SK-MEL-5 (cell line): ENCODE results near the gene CR2. TPM values are rescaled to one million over a fixed set of nuclear protein-coding genes. Genes with fewer than 3 reads are reported as not detected.
"Not testable (repeated sequence)": the region's sequence is repeated elsewhere in the genome, so short reads cannot be mapped to it uniquely, and the experiment has no call there.

Source experiments
- DNase-seq: peaks from one replicate; pipeline ENCODE4 v3.0.0-alpha.2; 2016; ENCODE audit warnings: low read depth, low spot score
- in situ Hi-C: cut with HindIII; loops from 2 replicates; pipeline ENCODE4 v1.10.0; 2016; ENCODE audit warnings: low sequenced_read_pairs, high pct_unique_total_duplicates, low pct_unique_long_range_greater_than_20kb
- total RNA-seq: library from RNA; depleted of rRNA; stranded (reverse); fragments of >200 nt; shearing (Covaris generic); gene quantifications from 2 replicates; pipeline ENCODE4 v1.2.3, GENCODE V29; 2014

The CR2 gene
- total RNA-seq, 1 experiment from 2014 or later: not detected

DNA sequence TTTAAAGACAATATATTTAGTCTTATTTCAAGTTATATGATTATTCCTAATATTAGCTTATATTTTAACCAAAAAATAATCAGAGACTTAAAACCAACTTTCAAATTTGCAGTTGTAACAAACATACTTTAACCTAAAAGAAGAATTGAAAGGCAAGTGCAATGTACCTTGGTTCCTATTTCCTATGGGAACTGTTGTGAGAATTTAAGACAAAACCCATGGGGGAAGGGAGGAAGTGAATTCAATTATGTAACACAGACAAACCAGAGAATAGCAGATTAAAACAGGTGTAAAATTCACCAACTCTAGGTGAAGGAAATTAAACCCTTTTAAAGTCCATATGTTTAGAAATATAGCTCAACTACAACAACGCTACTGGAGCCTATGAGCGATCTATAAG is 22.6 kb upstream of the CR2 start:
- DNase-seq: no peak
- in situ Hi-C loops: no loop called here

DNA sequence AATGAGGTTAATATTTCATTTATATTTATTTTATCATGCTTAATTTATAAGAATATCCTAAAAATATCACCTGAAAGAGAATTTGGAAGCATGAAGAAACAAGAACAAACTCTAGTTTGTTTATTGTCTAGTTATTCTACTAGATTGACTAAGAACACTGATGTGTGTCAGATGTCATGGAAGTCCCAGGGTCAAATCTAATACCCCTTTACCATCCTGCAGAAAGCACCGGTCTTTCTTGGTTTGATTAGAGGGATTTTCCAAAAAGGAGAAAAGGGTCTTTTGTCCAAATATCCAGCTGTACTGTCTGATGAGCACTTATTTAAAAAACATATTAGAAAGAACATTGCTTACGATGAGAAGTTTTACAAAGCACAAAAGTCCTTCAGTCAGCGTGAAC is 20.7 kb upstream of the CR2 start:
- in situ Hi-C loops: no loop called here
- no peak for DNase-seq

DNA sequence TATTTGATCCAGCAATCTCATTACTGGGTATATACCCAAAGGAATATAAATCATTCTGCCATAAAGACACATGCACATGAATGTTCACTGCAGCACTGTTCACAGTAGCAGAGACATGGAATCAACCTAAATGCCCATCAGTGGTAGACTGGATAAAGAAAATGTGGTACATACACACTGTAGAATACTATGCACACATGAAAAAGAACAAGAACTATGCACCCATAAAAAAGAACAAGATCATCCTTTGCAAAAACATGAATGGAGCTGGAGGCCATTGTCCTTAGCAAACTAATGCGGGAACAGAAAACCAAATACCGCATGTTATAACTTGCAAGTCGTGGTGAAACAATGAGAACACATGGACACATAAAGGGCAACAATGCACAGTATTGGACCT is 17.4 kb upstream of the CR2 start:
- in situ Hi-C loops, DNase-seq: not testable (repeated sequence)

DNA sequence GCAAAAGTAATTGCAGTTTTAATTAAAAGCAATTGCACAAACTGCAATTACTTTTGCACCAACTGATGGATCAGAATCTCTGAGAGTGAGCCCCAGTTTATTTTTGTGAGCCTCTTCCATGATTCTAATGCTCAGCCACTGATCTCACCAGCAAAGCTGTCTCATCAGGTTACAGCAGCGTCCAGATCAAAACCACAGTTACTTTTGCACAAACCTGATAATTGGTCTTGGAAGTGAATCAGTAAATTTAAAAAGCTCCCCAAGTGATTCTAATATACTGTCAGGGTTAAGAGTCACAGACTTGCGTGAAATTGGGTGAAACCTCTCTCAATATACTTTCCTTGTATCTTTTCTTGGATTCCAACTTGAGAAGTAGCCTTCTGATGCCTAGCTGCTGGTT is 13.5 kb upstream of the CR2 start:
- in situ Hi-C loops: no loop called here
- DNase-seq: no peak

DNA sequence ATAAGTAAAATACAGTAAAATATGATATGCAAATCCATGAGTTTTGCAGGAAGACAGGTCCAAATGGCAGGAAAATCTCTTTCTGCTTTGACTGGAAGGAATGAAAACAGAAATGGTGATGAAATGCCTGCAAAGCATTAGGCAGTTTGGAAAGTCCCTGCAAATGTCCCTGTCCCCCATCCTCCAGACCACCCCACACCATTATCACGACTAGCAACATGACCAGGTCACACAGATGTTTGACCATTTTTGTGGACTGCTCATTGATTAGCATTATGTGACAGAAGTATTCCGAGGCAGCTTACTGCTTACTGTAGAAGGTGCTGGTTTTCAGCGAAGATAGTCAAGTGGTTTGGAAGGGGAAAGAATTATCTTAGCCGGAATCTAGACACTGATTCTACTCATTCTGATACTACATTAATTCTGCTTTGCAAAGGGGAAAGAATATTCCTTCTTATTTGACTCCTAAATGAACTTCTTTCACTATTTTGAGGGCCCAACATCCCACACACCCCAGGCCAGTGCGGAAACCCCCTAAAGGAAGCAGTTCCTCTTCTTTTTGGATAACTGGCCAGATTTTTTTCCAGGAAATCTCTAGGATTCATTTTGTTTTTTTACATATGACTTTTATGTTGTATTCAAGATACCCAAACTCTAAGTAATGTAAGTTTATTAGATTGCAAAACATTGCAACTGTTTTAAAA is 9.5 kb upstream of the CR2 start:
- in situ Hi-C loops: no loop called here

DNA sequence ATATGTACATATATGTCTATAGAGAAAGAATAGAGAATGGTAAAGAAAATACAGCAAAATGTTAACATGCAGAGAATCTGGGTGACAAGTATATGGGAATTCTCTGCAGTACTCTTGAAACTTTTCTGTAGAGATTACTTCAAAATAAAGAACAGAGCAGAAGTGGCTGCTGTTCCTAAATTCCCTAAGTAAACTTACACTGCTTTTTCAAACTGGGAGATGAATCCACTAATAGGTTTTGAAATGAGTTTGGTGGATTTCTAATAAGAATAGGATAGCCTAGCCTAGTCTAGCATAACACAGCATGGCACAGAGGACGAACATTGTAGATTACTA is 450 bp upstream of the CR2 start:
- in situ Hi-C loops: no loop called here

More for the DNA sequence above, 9.5 kb upstream of the CR2 start:
- DNase-seq: no peak

DNA sequence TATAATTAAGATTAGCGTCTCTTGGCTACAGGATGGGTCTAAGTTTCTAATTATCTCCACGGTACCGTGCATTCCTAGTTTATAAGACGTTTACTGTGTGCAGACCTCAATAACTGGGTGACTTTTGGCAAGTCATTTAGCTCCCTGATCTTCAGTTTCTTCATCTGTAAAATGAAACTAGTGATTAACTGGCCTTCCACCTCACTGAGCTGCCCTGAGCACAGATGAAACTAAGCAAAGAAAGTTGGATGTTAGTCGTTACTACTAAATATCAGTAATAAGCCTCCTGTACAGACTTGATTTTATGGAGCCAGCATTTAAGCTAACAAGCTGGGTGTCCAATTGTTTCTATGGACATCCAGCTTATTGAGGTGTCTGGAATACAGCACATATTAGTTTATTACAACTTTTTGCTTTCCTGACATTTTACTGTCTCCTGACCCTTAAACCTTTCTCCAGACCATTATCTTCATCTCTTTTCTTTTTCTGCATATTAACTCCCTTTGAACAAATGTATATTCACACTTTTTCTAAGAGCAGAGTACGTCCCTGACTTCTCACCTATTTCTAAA is 1.1 kb downstream of the CR2 start:
- no peak for DNase-seq
- in situ Hi-C loops: no loop called here

More for the DNA sequence above, 450 bp upstream of the CR2 start:
- DNase-seq: no peak

DNA sequence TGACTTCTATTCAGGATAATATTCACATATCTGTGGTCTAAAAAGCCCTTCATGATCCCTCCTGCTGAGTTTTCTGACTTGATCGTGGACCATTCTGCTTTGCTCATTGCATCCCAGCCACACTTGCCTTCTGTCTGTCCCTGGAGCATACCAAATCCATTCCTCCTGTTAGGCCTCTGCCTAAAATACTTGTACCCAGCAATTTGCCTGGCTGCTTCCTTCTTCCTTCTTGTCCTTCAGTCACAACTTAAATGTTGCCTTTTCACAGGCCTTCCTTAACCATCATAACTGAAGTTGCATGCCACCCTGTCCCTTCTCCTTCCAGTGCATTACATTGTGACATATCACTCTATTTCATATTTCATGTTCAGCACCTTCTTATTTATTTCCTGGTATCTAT is 4.3 kb downstream of the CR2 start:
- no peak for DNase-seq
- in situ Hi-C loops: no loop called here

DNA sequence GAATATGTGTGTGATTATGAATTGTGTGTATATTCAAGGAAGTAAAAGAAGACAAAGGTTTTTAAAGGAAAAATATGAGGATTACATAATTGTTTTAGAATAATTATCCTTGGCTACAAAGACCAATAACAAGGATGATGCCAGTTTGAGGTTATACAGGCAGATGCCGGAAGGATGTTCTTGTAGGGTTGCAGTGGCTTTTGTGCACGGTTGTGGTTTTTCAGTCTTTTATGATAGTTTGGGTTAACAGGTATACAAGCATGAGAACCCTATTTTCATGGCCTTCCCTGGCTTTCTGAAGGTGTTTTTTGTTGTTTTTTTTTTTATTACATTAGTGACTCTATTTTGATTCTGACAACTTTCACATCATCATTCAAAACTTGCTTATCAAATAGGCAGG is 4.9 kb downstream of the CR2 start:
- no peak for DNase-seq
- in situ Hi-C loops: no loop called here

DNA sequence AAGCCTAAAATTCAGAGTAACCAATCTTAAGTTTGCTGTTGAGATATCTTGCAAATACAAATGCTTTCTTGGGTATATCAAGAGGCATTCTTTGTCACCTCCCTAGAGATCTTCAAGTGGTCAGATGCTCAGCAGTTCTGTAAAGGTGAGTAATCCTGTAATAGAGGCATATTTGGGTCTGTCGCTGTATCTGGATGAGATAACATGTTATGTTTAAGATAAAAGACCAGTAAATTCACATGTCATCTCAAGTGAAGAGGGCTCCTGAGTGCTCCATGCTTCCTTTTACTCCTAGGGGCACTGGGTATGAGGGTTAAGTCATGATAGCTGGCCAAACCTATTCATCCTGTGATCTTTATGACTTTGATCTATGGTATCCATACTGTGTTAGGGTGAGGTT is 7.5 kb downstream of the CR2 start:
- in situ Hi-C loops: no loop called here
- DNase-seq: no peak

DNA sequence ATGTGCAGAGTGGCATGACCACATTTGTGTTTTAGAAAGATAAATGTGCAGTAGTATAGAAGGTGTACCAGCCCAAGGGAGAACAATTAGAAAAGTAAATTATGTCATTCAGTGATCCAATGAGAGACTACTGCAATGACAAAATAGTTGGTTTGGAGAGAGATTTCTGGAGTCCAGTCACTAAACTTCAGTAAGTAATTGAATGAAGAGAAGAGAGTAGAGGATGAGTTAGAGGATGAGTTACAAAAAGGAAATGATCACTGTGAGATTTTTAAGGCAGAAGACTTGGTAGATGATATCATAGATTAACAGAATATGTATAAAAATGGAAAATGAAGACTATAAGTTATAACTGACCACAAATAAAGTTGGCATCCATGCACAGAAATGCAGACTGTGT is 8.4 kb downstream of the CR2 start:
- no peak for DNase-seq
- in situ Hi-C loops: no loop called here

DNA sequence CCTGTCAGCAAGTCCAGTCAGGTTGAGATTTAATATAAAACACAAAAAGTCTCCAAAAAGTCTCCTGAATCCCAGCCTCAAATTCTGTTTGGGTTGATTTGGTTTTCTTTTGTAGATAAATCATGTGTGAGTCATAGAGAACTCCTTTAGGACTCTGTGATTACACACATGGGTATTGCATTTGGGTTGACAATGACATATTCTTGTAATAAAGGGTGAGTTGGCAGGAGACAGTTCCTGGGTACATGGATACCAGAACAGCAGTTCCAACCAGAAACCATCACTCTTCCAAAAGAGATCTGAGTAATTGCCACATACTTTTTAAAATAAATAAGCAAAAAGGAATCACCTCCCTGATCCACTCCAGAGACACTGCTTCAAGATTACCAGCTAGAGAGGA is 8.9 kb downstream of the CR2 start:
- in situ Hi-C loops: no loop called here

DNA sequence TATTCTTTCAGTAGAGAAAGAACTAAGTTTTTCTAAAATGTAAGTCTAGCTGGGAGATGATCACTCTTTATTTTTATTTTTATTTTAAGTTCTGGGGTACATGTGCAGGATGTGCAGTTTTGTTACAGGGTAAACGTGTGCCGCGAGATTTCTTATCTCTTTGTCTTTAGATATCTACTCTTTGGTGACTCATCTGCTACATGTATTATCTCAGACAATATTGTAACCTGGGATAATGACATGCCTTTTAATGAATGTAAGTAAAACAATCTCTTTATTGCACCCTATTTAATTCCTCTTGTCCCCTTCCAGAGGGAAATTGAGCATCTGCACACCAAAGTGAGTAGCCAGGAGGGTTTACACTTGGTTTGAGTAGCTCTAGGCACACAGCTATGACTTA is 9.4 kb downstream of the CR2 start:
- in situ Hi-C loops: no loop called here
- no peak for DNase-seq

More for the DNA sequence above, 8.9 kb downstream of the CR2 start:
- no peak for DNase-seq

DNA sequence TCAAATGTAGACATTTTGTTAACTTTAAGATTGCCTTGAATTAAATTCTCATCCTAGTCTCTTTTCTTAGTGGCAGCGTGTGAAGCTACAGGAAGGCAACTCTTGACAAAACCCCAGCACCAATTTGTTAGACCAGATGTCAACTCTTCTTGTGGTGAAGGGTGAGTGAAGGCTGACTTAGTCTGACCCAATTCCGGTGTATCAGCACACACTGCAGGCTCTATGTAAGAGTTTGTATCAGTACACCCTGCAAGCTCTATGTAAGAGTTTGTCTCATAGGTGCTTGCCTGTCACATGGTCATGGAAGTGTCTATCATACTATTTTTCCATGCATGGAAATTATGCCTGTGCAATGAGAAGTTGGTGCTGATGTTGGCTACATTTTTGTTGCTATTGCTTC is 16.8 kb downstream of the CR2 start:
- in situ Hi-C loops: no loop called here
- DNase-seq: no peak

DNA sequence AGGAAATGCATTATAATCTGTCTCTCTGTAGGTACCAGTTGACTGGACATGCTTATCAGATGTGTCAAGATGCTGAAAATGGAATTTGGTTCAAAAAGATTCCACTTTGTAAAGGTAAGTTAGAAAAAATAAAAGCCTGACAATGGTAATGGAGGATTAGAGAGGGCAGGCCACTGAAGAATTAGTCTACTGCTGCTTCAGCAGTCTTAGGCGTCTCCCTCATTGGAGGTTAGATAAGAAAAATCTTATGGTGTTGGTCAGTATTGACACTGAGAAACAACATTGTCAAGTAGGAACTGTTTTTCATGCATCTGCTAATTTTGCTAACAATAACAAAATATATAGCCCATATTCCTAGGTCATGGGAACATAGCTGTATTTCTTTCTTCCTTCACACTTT is 20.1 kb downstream of the CR2 start:
- in situ Hi-C loops: no loop called here
- no peak for DNase-seq

DNA sequence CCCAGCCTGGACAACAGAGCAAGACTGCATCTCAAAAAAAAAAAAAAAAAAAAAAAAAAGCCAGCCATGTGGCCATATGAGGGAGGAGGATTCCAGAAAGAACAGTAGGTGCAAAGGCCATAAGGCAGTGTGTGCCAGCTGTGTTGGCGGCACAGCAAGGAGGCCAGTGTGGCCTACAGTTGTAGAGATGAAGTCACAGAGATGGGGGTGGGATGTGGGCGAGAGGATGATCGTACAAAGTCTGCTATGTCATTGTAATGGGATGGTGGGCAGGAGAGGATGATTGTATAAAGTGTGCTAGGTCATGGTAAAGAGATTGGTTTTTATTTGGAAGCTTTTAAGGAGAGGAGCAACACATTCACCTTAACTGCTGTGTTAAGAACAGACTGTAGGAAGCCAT is 32.1 kb downstream of the CR2 start:
- DNase-seq: no peak
- in situ Hi-C loops: no loop called here

DNA sequence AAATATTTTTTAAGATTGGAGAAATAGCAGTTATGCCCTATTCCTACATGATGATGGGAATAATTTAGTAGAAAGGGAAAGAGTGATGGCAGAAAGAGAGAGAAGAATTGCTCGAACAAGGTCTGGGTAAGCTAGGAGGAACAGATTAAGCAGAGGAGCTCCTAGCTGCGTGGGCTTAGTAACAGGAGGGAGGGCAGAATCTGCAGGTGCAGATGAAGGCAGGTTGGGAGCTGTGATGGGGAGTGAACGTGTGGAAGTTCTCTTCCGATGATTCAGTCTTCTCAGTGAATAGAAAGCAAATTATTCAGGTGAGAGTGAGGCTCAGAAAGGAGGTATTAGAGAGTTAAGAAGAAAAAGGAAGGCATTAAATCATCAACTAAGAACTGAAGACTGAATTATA is 33.5 kb downstream of the CR2 start:
- in situ Hi-C loops: no loop called here
- no peak for DNase-seq

DNA sequence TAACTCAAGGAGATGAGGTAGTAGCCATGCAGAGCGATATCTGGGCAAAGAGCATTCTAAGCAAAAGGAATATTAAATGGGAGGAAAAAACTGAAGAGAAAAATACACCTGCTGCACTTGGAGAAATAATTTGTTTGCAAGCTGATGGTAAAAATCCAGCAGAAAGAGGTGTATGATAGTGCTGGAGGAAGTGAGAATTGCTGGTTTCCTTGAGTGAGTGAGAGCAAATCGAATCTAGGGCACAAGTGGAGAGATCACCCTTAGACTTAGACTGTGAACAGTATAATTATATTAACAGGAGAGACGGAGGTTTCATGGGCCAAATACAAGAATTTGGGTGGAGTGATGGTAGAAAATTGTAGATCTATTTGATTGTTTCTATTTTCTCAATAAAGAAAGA is 39.1 kb downstream of the CR2 start:
- no peak for DNase-seq
- in situ Hi-C loops: no loop called here

DNA sequence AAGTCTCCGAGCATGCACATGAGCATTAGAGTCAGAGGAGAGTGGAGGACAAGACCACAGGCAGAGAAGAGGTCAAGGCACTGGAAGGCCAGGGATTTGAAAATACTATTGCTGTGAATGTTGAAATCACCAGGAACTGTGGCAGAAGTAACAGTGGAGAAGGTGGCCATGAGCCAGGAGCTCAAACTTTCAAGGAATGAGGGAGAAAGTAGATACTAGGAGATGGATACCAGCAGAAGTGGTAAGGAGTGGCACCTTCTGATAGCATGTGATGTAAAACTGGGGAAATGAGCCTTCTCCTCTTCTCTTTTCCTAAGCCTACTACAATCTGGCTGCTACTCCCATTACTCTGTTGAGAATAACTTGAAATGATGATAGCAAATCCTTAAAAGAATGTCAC is 40.0 kb downstream of the CR2 start:
- in situ Hi-C loops: no loop called here
- DNase-seq: no peak

DNA sequence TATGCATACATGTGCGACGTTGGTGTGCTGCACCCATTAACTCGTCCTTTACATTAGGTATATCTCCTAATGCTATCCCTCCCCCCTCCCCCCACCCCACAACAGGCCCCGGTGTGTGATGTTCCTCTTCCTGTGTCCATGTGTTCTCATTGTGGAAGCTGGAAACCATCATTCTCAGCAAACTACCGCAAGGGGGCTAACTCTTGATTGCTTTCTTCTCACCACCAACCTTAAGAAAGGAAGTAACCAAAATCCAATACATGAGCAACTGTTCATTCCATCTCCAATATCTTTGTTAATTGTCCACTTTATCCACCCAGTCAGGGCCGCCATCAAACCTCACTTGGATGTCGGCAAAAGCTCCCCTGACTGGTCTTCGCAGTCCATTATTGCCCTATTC is 41.2 kb downstream of the CR2 start:
- DNase-seq, in situ Hi-C loops: not testable (repeated sequence)
